ENCODE measurements around the gene CEACAM20. TPM values are rescaled to one million over a fixed set of nuclear protein-coding genes. Genes with fewer than 3 reads are reported as not detected.
"Not testable (repeated sequence)": the region's sequence is repeated elsewhere in the genome, so short reads cannot be mapped to it uniquely, and the experiment has no call there.

Gene CEACAM20
- total RNA-seq, 2 donors from 2014 or later = not detected

DNA sequence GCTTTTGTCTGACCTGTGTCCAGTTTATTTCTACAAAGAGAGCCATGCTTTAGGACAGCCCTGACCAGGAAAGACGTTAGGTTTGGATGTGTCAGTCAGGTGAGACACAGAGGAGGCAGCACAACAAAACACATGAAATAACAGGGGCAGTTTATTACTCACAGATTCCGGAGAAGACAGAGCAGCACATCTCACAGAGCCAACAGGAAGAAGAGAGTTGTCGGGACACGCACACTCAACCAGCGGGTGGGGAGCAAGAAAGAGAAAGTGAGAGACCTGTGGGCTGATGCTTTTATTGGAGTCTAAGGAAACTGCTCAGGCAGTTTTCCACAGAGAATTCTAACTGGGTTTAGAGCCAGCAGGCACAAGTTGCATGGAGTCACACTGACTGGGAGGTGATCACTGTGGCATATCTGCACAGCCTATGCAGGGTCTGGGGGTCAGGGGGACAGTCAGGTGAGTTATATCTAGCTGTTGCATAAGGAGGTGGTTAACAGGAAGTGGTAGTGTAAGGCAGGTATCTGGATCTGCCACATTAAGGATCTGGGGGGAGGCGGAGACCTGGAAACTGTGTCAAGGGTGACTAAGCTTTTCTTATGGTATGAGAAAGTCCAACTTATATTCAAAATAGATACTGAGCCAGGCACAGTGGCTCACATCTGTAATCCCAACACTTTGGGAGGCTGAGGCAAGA is 24.1 kb upstream of the CEACAM20 start:
- no peaks in the 10 kb centered on the region for H3K27me3 ChIP-seq
- no peaks in the 10 kb centered on the region for H3K9me3 ChIP-seq
- no peaks in the 10 kb centered on the region for H3K36me3 ChIP-seq
- H3K4me3 ChIP-seq = no peak overlapping the region
- no peak overlapping the region for H3K27ac ChIP-seq
- TF ChIP-seq, protein P1, sequence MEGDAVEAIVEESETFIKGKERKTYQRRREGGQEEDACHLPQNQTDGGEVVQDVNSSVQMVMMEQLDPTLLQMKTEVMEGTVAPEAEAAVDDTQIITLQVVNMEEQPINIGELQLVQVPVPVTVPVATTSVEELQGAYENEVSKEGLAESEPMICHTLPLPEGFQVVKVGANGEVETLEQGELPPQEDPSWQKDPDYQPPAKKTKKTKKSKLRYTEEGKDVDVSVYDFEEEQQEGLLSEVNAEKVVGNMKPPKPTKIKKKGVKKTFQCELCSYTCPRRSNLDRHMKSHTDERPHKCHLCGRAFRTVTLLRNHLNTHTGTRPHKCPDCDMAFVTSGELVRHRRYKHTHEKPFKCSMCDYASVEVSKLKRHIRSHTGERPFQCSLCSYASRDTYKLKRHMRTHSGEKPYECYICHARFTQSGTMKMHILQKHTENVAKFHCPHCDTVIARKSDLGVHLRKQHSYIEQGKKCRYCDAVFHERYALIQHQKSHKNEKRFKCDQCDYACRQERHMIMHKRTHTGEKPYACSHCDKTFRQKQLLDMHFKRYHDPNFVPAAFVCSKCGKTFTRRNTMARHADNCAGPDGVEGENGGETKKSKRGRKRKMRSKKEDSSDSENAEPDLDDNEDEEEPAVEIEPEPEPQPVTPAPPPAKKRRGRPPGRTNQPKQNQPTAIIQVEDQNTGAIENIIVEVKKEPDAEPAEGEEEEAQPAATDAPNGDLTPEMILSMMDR (IDR thresholded peaks at IDR 0.05) = no peak
- DNase-seq (ENCODE audit: low spot score) = peak; percentile 34
- no peaks in the 10 kb centered on the region for H3K4me1 ChIP-seq

DNA sequence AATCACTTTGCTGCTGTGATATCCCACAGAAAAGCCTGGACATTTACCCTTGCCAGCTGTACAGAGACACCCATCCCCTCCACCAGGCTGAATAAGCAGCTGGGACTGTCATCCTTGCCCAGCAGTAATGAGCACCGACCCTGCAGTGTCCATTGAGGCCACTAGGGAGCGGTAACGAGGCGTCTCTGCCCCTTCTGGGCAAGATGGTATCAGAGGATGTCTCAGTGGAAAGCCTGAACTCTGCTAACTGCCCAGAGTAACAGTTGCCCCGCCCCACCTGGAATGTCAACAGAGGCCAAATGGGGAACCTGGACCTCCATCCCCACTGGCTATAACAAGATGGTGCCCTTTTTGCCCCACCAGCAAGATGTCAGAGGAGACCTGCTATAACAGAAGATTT is 22.8 kb upstream of the CEACAM20 start:
- Histone ChIP-seq H3K36me3 (no peaks in the 10 kb centered on the region), H3K9me3 (no peaks in the 10 kb centered on the region), H3K4me3 (no peak overlapping the region), H3K27me3 (no peaks in the 10 kb centered on the region), H3K4me1 (no peaks in the 10 kb centered on the region), H3K27ac (no peak overlapping the region)
- TF ChIP-seq, protein P1 (IDR thresholded peaks at IDR 0.05) = peak in 1 of 2 donors; percentile 41
- peak; percentile 42 for DNase-seq (ENCODE audit: low spot score)

DNA sequence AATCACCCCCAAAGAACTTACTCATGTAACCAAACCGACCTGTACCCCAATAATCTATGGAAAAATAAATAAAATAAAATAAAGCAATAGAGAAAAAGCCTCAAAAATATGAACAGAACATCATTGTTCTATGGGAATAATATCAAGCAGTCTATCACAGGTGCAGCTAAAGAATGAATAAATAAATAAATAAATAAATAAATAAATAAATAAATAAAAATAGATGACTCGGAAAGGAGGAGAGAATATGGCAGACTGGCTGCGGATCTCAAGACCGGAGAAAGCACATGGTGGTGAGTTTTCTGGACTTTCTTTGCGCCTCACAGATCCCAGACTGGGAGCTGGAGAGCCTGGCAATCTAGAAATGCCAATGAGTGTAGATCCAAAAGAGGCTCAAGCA is 22.4 kb upstream of the CEACAM20 start:
- H3K27me3 ChIP-seq = no peaks in the 10 kb centered on the region
- peak; percentile 7 for DNase-seq (ENCODE audit: low spot score)
- no peaks in the 10 kb centered on the region for H3K36me3 ChIP-seq
- H3K4me1 ChIP-seq = no peaks in the 10 kb centered on the region
- TF ChIP-seq, protein P1 (IDR thresholded peaks at IDR 0.05) = no peak
- no peak overlapping the region for H3K4me3 ChIP-seq
- no peaks in the 10 kb centered on the region for H3K9me3 ChIP-seq
- H3K27ac ChIP-seq = no peak overlapping the region

DNA sequence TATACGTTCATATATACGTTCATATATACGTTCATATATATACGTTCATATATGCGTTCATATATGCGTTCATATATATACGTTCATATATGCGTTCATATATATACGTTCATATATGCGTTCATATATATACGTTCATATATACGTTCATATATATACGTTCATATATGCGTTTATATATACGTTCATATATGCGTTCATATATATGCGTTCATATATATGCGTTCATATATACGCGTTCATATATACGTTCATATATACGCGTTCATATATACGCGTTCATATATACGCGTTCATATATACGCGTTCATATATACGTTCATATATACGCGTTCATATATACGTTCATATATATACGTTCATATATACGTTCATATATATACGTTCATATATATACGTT is 21.5 kb upstream of the CEACAM20 start:
- not testable (repeated sequence) for H3K4me3 ChIP-seq; H3K4me1 ChIP-seq; DNase-seq (ENCODE audit: low spot score); H3K9me3 ChIP-seq; H3K27ac ChIP-seq; H3K27me3 ChIP-seq; H3K36me3 ChIP-seq

DNA sequence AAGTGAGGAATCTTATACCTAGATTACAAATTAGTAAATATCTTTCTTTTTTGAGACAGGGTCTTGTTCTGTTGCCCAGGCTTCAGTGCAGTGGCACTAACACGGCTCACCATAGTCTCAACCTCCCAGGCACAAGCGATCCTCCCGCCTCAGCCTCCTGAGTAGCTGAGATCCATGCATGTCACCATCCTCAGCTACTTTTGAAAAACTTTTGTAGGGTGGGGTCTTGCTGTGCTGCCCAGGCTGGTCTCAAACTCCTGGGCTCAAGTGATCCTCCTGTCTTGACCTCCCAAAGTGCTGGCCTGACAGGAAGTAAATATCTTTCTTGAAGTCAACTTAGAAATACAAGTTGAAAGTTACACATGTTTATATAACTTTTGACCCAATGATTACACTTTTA is 20.0 kb upstream of the CEACAM20 start:
- Histone ChIP-seq H3K9me3 (no peaks in the 10 kb centered on the region), H3K4me1 (no peaks in the 10 kb centered on the region), H3K27ac (no peak overlapping the region), H3K27me3 (no peaks in the 10 kb centered on the region), H3K36me3 (no peaks in the 10 kb centered on the region), H3K4me3 (no peak overlapping the region)
- TF ChIP-seq, protein P1 (IDR thresholded peaks at IDR 0.05) = no peak
- no peak for DNase-seq (ENCODE audit: low spot score)

DNA sequence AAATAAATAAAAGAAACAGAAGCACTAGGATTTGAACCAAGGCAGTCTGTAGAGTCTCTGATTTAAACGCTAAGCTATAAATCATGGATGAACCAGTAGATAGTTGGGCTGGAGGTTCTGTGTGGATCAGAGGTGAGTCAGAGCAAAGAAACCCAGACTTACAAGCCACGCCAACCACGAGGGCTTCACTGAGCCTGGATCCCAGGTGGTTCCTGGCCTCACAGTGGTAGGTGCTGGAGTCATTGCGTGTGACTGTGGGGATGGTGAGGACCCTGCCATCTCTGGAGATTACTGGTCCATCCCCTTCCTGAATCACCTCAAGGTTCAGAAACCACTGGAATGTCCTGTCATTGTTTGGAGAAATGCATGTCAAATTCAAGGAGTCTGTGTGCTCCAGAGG is 19.3 kb upstream of the CEACAM20 start:
- no peaks in the 10 kb centered on the region for H3K36me3 ChIP-seq
- no peak overlapping the region for H3K27ac ChIP-seq
- no peaks in the 10 kb centered on the region for H3K4me1 ChIP-seq
- H3K4me3 ChIP-seq = no peak overlapping the region
- peak; percentile 50 for DNase-seq (ENCODE audit: low spot score)
- H3K27me3 ChIP-seq = no peaks in the 10 kb centered on the region
- TF ChIP-seq, protein P1 (IDR thresholded peaks at IDR 0.05) = no peak
- H3K9me3 ChIP-seq = no peaks in the 10 kb centered on the region

All from right atrium auricular region (tissue), 2 donors.